H9 (cell line): ENCODE measurements around the gene EPC1. TPM values are rescaled to one million over a fixed set of nuclear protein-coding genes. Genes with fewer than 3 reads are reported as not detected.

ENCODE experiments used
- DNase-seq: peaks from one replicate; pipeline ENCODE4 v3.0.0-alpha.2; 2017
- H2AFZ ChIP-seq: one replicate; pipeline ENCODE4 v1.6.1; 2013; ENCODE audit warnings: mild to moderate bottlenecking, low read length, control low read depth, moderate library complexity
- H2AK5ac ChIP-seq: 2 replicates; pipeline ENCODE4 v1.6.1; 2013; ENCODE audit warnings: low read length, control low read depth, mixed read lengths; ENCODE audit not compliant: insufficient read length
- H2BK120ac ChIP-seq: one replicate; pipeline ENCODE4 v1.6.1; 2013; ENCODE audit warnings: low read depth, mild to moderate bottlenecking, low read length, control low read depth, inconsistent platforms; ENCODE audit not compliant: poor library complexity, severe bottlenecking
- H2BK12ac ChIP-seq: 2 replicates; pipeline ENCODE4 v1.6.1; 2013; ENCODE audit warnings: low read length, control low read depth, mixed read lengths, low read depth; ENCODE audit not compliant: insufficient read length
- H2BK15ac ChIP-seq: 2 replicates; pipeline ENCODE4 v1.6.1; 2013; ENCODE audit warnings: low read depth, low read length, control low read depth
- H2BK20ac ChIP-seq: one replicate; pipeline ENCODE4 v1.6.1; 2013; ENCODE audit warnings: low read depth, mild to moderate bottlenecking, low read length, control low read depth, inconsistent platforms; ENCODE audit not compliant: poor library complexity, severe bottlenecking
- H2BK5ac ChIP-seq: 2 replicates; pipeline ENCODE4 v1.6.1; 2013; ENCODE audit warnings: low read length, control low read depth, mixed read lengths; ENCODE audit not compliant: insufficient read length
- H3K14ac ChIP-seq: 2 replicates; pipeline ENCODE4 v1.6.1; 2013; ENCODE audit warnings: low read length, control low read depth; ENCODE audit not compliant: insufficient read depth
- H3K18ac ChIP-seq: 2 replicates; pipeline ENCODE4 v1.6.1; 2013; ENCODE audit warnings: low read depth, mild to moderate bottlenecking, mixed read lengths, low read length, control low read depth; ENCODE audit not compliant: insufficient read length
- H3K23ac ChIP-seq: 2 replicates; pipeline ENCODE4 v1.6.1; 2013; ENCODE audit warnings: low read length, control low read depth, mixed read lengths, low read depth; ENCODE audit not compliant: insufficient read length
- H3K23me2 ChIP-seq: 2 replicates; pipeline ENCODE4 v1.6.1; 2013; ENCODE audit warnings: low read depth, mild to moderate bottlenecking, mixed read lengths, low read length, control low read depth; ENCODE audit not compliant: insufficient read length, poor library complexity, severe bottlenecking
- H3K27ac ChIP-seq: 2 replicates; pipeline ENCODE4 v1.5.1; 2013; ENCODE audit warnings: low read length, control low read depth, mixed read lengths, low read depth; ENCODE audit not compliant: insufficient read length
- H3K27me3 ChIP-seq: 2 replicates; pipeline ENCODE4 v1.6.1; 2013; ENCODE audit warnings: low read length, control low read depth, inconsistent platforms; ENCODE audit not compliant: insufficient read depth
- H3K4ac ChIP-seq: 2 replicates; pipeline ENCODE4 v1.6.1; 2013; ENCODE audit warnings: low read depth, mild to moderate bottlenecking, control low read depth, inconsistent platforms, low read length, moderate library complexity
- H3K4me1 ChIP-seq: 2 replicates; pipeline ENCODE4 v1.6.1; 2013; ENCODE audit warnings: low read length, control low read depth, inconsistent platforms; ENCODE audit not compliant: insufficient read depth
- H3K4me2 ChIP-seq: 2 replicates; pipeline ENCODE4 v1.6.1; 2013; ENCODE audit warnings: low read length, control low read depth, mixed read lengths; ENCODE audit not compliant: insufficient read length, insufficient read depth
- H3K56ac ChIP-seq: 2 replicates; pipeline ENCODE4 v1.6.1; 2013; ENCODE audit warnings: low read depth, mild to moderate bottlenecking, mixed read lengths, low read length, control low read depth; ENCODE audit not compliant: insufficient read length
- H3K79me1 ChIP-seq: 2 replicates; pipeline ENCODE4 v1.6.1; 2013; ENCODE audit warnings: low read depth, mild to moderate bottlenecking, moderate library complexity, low read length, control low read depth, inconsistent platforms; ENCODE audit not compliant: insufficient read depth, poor library complexity, severe bottlenecking
- H3K79me2 ChIP-seq: 2 replicates; pipeline ENCODE4 v1.6.1; 2013; ENCODE audit warnings: low read length, control low read depth, inconsistent platforms; ENCODE audit not compliant: insufficient read depth
- H3K9ac ChIP-seq: 2 replicates; pipeline ENCODE4 v1.6.1; 2013; ENCODE audit warnings: low read length, control low read depth, mixed read lengths; ENCODE audit not compliant: insufficient read length; ENCODE audit errors: extremely low read depth
- H3K9me3 ChIP-seq: one replicate; pipeline ENCODE4 v1.6.1; 2013; ENCODE audit warnings: low read depth, low read length, inconsistent platforms; ENCODE audit not compliant: control insufficient read depth
- H3T11ph ChIP-seq: one replicate; pipeline ENCODE4 v1.6.1; 2013; ENCODE audit warnings: mild to moderate bottlenecking, low read length, control low read depth, inconsistent platforms
- H4K20me1 ChIP-seq: one replicate; pipeline ENCODE4 v1.6.1; 2013; ENCODE audit not compliant: control insufficient read depth, insufficient read length, insufficient read depth
- H4K5ac ChIP-seq: 2 replicates; pipeline ENCODE4 v1.6.1; 2013; ENCODE audit warnings: low read depth, mild to moderate bottlenecking, mixed read lengths, low read length, control low read depth; ENCODE audit not compliant: insufficient read length
- H4K8ac ChIP-seq: replicated peaks from 2 replicates; pipeline ENCODE4 v1.6.1; 2013; ENCODE audit warnings: low read length, control low read depth, mixed read lengths, low read depth; ENCODE audit not compliant: insufficient read length
- H4K91ac ChIP-seq: 2 replicates; pipeline ENCODE4 v1.6.1; 2013; ENCODE audit warnings: low read depth, mild to moderate bottlenecking, moderate library complexity, mixed read lengths, low read length, control low read depth; ENCODE audit not compliant: insufficient read length
- H3K27ac Mint-ChIP-seq, 3 experiments: 2 replicates in 2 of 3; 3 replicates in 1 of 3; pipeline ENCODE4 v1.8.0; 2020 to 2021; ENCODE audit warnings: mixed read lengths in 3 of 3, mild to moderate bottlenecking in 1 of 3, moderate library complexity in 1 of 3
- H3K27me3 Mint-ChIP-seq: 2 replicates; pipeline ENCODE4 v1.8.0; 2021; ENCODE audit warnings: low read depth, mild to moderate bottlenecking, moderate library complexity, mixed read lengths
- H3K36me3 Mint-ChIP-seq, 3 experiments: 2 replicates in 2 of 3; 3 replicates in 1 of 3; pipeline ENCODE4 v1.8.0; 2020 to 2021; ENCODE audit warnings: low read depth in 3 of 3, mixed read lengths in 3 of 3; ENCODE audit not compliant: insufficient read depth in 1 of 3
- H3K4me1 Mint-ChIP-seq, 2 experiments: 2 replicates each; pipeline ENCODE4 v1.8.0; 2020; ENCODE audit warnings: mixed read lengths in 2 of 2
- H3K4me3 Mint-ChIP-seq, 2 experiments: 2 replicates in 1 of 2; 3 replicates in 1 of 2; pipeline ENCODE4 v1.8.0; 2020 to 2021; ENCODE audit warnings: mild to moderate bottlenecking in 2 of 2, mixed read lengths in 2 of 2, moderate library complexity in 1 of 2
- H3K9me3 Mint-ChIP-seq, 2 experiments: 2 replicates in 1 of 2; 3 replicates in 1 of 2; pipeline ENCODE4 v1.8.0; 2020; ENCODE audit warnings: mild to moderate bottlenecking in 2 of 2, mixed read lengths in 2 of 2, moderate library complexity in 1 of 2
- CTCF ChIP-seq: fragments of 200-600 bp; sonication (generic); conservative IDR thresholded peaks from 3 replicates; pipeline ENCODE4 v1.8.0; 2021; ENCODE audit warnings: antibody characterized with exemption, mild to moderate bottlenecking
- WGBS: extraction: QIAGEN DNeasy Blood & Tissue Kit; methylation state at CpG from one replicate; pipeline ENCODE4 v1.1.7; 2013; ENCODE audit warnings: missing lambda C conversion rate, low lambda C conversion rate, mixed read lengths; ENCODE audit not compliant: insufficient read length; ENCODE audit errors: extremely low coverage; 5-methylcytosine and 5-hydroxymethylcytosine counted together
- total RNA-seq: library from RNA; stranded (reverse); gene quantifications from 2 replicates; pipeline ENCODE4 v1.2.1, GENCODE V29; 2021

Gene EPC1
- total RNA-seq, 1 experiment from 2014 or later: 32.5 TPM

GRCh38 chr10:32376097-32376496 is 29.1 kb upstream of the EPC1 start:
- WGBS: no CpG with 5 or more reads among the region's 1 CpG
- H3K23me2 ChIP-seq: peaks cover 2% of the 10 kb centered on the region
- no peak overlapping the region for H4K8ac ChIP-seq
- no peak overlapping the region for H3K9ac ChIP-seq
- H3K18ac ChIP-seq: no peak overlapping the region
- no peaks in the 10 kb centered on the region; the same call in 1 of the 2 replicates for H3K79me2 ChIP-seq
- no peak overlapping the region for H3K14ac ChIP-seq
- no peak overlapping the region for H2BK20ac ChIP-seq
- H2BK12ac ChIP-seq: no peak overlapping the region
- no peak overlapping the region for H3K4ac ChIP-seq
- H3K9me3 Mint-ChIP-seq: no peaks in the 10 kb centered on the region
- peaks cover 2 to 5% of the 10 kb centered on the region in 2 experiments; a peak in 1 of 4 replicates for H3K4me1 Mint-ChIP-seq
- no peak overlapping the region for H3K4me3 Mint-ChIP-seq
- no peaks in the 10 kb centered on the region for H3K27me3 ChIP-seq
- TF ChIP-seq CTCF: no peak
- no peak overlapping the region for H3K23ac ChIP-seq
- no peak overlapping the region for H3K27ac Mint-ChIP-seq
- no peak overlapping the region for H3K27ac ChIP-seq
- H2AK5ac ChIP-seq: no peak overlapping the region
- H4K5ac ChIP-seq: no peak overlapping the region
- H3K79me1 ChIP-seq: peaks cover 8% of the 10 kb centered on the region
- H4K91ac ChIP-seq: no peak overlapping the region
- no peaks in the 10 kb centered on the region for H3K9me3 ChIP-seq
- DNase-seq: no peak
- no peaks in the 10 kb centered on the region for H4K20me1 ChIP-seq
- no peak overlapping the region for H2BK5ac ChIP-seq
- H3T11ph ChIP-seq: no peak overlapping the region
- peaks cover 2% of the 10 kb centered on the region; the same call in 1 of the 2 replicates for H3K4me1 ChIP-seq
- H3K27me3 Mint-ChIP-seq: no peaks in the 10 kb centered on the region
- no peak overlapping the region for H2BK120ac ChIP-seq
- H3K56ac ChIP-seq: no peak overlapping the region
- H2BK15ac ChIP-seq: no peak overlapping the region
- no peak overlapping the region for H2AFZ ChIP-seq
- H3K4me2 ChIP-seq: no peak overlapping the region
- peaks cover 0 to 7% (median 2%) of the 10 kb centered on the region in 3 experiments; a peak in 3 of 7 replicates for H3K36me3 Mint-ChIP-seq
